Cardiac fibroblast (primary cell): ENCODE measurements around the gene FAM111B.
"Not testable (repeated sequence)": the region's sequence is repeated elsewhere in the genome, so short reads cannot be mapped to it uniquely, and the experiment has no call there.

ENCODE experiments used
- DNase-seq, 2 donors: peaks; one replicate each; pipeline versions ENCODE4 v3.0.0 to v3.0.0-alpha.2; 2010; ENCODE audit warnings: low read depth in 2 of 2
- H3K4me3 ChIP-seq, 2 donors: replicated peaks in 1 of 2; 1 replicate in 1 of 2; 2 replicates in 1 of 2; pipeline ENCODE4 v1.5.1; 2011; ENCODE audit warnings: low read depth in 2 of 2, low read length in 2 of 2, mild to moderate bottlenecking in 2 of 2, moderate library complexity in 1 of 2
- TF ChIP-seq, protein P1 (sequence below): IDR thresholded peaks from one replicate; pipeline ENCODE4 v1.5.1; 2011; ENCODE audit warnings: low read depth, mild to moderate bottlenecking, low read length, inconsistent platforms

FAM111B gene

GRCh38 chr11:59119826-59120225 is 12.8 kb downstream of the FAM111B start:
- no peak for DNase-seq
- H3K4me3 ChIP-seq = no peak overlapping the region
- TF ChIP-seq, protein P1, sequence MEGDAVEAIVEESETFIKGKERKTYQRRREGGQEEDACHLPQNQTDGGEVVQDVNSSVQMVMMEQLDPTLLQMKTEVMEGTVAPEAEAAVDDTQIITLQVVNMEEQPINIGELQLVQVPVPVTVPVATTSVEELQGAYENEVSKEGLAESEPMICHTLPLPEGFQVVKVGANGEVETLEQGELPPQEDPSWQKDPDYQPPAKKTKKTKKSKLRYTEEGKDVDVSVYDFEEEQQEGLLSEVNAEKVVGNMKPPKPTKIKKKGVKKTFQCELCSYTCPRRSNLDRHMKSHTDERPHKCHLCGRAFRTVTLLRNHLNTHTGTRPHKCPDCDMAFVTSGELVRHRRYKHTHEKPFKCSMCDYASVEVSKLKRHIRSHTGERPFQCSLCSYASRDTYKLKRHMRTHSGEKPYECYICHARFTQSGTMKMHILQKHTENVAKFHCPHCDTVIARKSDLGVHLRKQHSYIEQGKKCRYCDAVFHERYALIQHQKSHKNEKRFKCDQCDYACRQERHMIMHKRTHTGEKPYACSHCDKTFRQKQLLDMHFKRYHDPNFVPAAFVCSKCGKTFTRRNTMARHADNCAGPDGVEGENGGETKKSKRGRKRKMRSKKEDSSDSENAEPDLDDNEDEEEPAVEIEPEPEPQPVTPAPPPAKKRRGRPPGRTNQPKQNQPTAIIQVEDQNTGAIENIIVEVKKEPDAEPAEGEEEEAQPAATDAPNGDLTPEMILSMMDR = no peak

DNA sequence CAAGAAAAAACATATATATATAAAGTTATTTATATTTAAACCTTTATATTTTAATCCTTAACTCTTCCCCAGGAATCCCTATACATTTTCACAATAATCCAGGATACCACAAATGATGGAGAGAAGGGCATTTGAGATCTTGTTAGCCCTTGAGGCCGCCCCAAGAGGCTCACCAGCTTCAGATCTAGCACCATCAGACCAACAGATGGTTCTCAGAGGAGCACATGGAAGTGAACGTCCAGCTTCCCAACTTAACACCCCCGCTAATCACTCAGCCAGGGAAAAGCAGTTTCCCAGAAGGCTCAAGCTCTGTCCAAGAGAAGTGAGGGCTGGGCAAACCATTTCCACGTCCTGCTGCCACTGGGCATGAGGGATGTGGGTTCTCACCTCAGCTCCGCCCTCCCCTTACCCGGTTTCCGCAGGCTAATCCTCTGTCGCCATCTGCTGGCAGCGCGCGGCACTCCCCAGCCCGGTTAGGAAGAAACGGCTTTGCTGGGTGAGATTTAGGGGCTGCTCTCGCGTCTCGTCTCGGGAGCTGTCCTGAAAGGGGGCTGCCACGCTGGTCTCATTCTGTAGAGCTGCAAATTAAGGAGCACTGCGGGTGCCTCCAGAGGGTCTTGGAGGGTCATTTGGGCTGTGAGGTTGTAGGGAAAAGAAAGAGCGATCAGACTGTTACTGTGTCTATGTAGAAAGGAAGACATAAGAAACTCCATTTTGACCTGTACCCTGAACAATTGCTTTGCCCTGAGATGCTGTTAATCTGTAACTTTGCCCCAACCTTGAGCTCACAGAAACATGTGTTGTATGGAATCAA is 28.8 kb downstream of the FAM111B start:
- peak; percentile 78 to 83 for DNase-seq
- TF ChIP-seq, protein P1 = peak; percentile 99
- no peak overlapping the region for H3K4me3 ChIP-seq

- H3K4me3 ChIP-seq, DNase-seq: not testable (repeated sequence)
Observed at GRCh38 chr11:59136551-59136950, 29.5 kb downstream of the FAM111B start.

DNA sequence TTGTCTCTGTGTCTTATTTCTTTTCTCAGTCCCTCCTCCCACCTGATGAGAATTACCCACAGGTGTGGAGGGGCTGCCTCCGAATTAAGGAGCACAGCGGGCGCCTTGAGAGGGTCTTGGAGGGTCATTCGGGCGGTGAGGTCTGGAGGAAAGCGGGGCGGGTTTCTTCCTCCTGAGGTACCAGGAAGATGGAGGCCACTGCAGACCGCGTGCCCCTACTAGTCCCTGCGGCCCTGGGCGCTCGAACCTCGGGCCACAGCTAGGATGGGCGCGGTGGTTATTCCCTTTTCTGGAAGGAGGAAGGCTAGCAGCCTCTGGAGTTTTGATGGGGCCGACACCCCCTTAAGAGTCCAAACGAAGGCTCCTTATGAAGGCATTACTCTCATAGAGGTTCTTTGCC is 30.2 kb downstream of the FAM111B start:
- TF ChIP-seq, protein P1 = no peak
- DNase-seq = no peak

DNA sequence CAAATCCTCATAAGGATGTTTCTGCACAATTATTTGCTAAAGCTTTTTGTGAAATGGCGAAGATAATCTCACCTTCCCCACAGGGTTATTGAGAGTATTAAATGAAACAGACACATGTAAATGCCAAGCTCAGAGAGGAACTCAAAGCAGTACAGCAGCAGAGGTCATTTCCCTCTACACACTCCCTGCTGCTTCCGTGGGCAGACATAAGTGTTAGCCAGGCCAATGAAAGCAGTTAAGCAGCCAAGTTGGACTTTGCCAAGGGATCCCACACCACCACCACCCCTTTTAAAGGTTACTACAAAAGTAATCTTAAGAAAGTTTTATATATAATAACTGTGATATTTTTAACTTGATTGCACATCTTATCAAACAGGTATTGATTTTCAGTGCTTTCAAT is 31.6 kb downstream of the FAM111B start:
- TF ChIP-seq, protein P1 = no peak
- H3K4me3 ChIP-seq = no peak overlapping the region
- no peak for DNase-seq

More for the DNA sequence above, 30.2 kb downstream of the FAM111B start:
- no peak overlapping the region for H3K4me3 ChIP-seq

DNA sequence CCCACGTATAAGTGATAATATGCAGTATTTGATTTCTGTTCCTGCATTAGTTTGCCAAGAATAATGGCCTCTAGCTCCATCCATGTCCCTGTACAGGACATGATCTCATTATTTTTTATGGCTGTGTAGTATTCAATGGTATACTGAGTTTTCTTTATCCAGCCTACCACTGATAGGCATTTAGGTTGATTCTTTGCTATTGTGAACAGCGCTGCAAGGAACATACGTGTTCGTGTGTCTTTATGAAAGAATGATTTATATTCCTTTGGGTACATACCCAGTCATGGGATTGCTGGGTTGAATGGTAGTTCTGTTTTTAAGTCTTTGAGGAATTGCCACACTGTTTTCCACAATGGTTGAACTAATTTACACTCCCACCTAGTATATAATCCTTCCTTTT is 34.2 kb downstream of the FAM111B start:
- no peak overlapping the region for H3K4me3 ChIP-seq
- TF ChIP-seq, protein P1 = no peak
- no peak for DNase-seq

DNA sequence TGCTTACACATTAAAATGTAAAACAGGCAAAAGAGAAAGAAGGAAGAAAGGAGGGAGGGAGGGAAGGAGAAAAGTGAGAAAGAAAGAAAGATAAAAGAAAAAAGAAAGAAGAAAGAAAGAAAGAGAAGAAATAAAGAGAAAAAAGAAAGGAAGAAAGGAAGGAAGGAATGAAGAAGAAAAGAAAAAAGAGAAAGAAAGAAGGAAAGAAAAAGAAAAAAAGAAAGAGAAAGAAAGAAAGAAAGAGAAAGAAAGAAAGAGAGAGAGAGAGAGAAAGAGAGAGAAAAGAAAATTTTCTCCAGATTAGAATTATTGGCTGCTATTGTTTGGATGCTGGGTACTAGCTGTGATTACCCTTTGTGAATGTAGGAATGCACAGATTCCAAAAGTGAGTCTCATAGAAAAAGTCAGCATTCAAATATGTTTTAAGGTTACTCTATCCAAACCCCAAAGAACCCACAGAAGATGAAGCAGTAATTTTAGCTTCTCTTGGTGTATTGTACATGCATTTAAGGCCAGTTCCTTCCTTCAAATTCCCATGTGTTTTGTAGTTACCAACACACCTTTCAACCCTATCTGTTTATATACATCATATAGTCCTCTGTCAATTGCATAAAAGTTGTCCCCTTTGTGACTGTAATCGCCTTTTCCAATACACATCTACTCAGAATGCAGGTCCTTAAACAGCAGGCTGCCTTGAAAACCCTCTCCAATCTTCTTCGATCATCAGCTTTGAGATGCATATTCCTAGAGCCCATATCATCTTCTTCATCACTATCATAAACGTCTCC is 34.8 kb downstream of the FAM111B start:
- TF ChIP-seq, protein P1 = no peak
- DNase-seq = peak in 1 of 2 donors; percentile 72
- peak overlapping the region; percentile 91 to 96 for H3K4me3 ChIP-seq
